HG02970 (cell line): ENCODE measurements around the gene OOSP2.
"Not testable (repeated sequence)": the region's sequence is repeated elsewhere in the genome, so short reads cannot be mapped to it uniquely, and the experiment has no call there.

Experiments used
- ATAC-seq: cut with Tn5 transposase; IDR thresholded peaks from one replicate; pipeline ENCODE4 v1.9.1; 2021; ENCODE audit warnings: mild to moderate bottlenecking, moderate library complexity, moderate number of reproducible peaks; ENCODE audit not compliant: unreplicated experiment, low FRiP score

Gene OOSP2

GRCh38 chr11:60040109-60040508, at the start of gene OOSP2:
Gene OOSP2, plus strand, starts transcription at chr11:60040409. Its CDS starts 51 bp downstream, at chr11:60040460.
- no peak for ATAC-seq

- no peak for ATAC-seq
Measured at GRCh38 chr11:59990421-59990820, 49.8 kb upstream of the OOSP2 start.

DNA sequence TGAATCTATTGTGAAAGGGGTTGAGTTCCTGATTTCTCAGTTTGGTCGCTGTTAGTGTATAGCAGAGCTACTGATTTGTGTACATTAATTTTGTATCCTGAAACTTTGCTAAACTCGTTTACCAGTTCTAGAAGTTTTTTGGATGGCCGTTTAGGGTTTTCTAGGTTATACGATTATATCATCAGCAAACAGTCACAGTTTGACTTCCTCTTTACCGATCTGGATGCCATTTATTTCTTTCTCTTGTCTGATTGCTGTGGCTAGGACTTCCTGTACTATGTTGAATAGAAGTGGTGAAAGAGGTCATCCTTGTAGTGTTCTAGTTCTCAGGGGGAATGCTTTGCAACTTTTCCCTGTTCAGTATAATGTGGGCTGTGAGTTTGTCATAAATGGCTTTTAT, 47.8 kb upstream of the OOSP2 start:
- ATAC-seq: no peak

DNA sequence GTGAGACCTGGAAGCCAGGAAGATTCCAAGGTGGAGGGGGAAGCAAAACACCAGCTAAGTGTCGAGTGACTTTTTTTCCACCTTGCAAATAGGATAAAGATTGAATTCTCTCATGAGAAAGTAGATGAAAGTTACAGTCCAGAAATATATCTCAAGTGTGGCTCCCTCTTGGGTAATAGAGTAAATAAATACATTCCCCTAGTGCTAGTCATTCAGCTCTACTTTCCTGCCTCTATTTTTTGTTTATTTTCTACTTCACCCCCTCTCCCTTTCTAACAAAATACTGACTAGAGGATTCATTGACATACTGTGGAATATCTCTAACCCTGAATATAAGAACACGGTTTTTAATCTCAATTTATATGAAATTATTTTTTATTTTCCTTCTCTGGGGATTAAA, 42.4 kb upstream of the OOSP2 start:
- no peak for ATAC-seq

DNA sequence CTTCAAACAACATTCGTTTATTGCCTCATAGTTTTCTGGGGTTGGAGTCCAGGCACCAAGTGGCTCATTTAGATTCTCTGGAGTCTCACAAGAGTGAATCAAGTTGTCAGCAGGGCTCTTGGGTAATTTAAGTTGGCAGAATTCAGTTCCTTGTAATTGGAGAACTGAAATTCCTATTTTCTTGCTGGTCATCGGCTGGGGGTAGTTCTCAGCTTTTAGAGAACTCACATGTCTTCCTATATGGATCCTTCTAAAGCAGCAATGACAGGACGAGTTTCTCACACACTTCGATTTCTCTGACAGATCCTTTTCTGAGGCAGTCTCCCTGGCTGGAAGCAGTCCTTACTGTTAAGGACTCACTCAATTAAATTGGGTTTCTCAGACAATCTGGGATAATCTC, 40.5 kb upstream of the OOSP2 start:
- no peak for ATAC-seq

GRCh38 chr11:60003729-60004128, 36.5 kb upstream of the OOSP2 start:
- no peak for ATAC-seq

GRCh38 chr11:60005360-60005759, 34.8 kb upstream of the OOSP2 start:
- no peak for ATAC-seq

GRCh38 chr11:60016881-60017280, 23.3 kb upstream of the OOSP2 start, which contains the start of gene OOSP4B:
Gene OOSP4B, plus strand, starts transcription at chr11:60017181.
- no peak for ATAC-seq

- ATAC-seq: no peak
Measured at GRCh38 chr11:60018058-60018457, 22.2 kb upstream of the OOSP2 start.

GRCh38 chr11:60020376-60020775, 19.8 kb upstream of the OOSP2 start:
- ATAC-seq: not testable (repeated sequence)

DNA sequence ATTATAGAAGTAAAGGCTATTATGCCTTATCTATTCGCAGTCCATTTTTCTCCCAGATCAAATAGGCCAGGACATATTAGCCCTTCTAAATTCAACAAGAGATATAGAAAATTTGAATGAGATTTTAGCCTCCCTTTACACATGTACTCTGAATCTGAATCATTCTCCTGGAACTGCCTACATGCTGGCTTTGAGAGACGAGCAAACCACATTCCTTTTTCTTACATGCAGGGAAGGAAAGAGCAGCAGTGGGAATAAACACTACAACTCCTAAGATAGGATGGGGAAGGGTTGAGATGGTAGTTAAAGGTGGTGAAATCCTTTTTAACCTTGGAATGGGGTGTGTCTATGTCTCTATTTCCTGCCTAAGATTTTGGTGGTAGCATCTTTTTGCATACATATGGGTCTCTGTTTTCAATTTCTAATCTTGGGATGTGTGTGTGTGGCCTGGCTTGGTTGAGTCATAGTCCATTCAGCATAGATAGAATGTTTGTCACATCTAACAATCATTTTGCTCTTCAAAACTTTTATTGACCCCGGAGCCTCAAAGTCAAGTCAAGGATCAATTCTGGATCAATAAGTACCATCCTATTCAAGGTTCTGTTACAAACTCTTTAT, 11.1 kb upstream of the OOSP2 start:
- no peak for ATAC-seq

- not testable (repeated sequence) for ATAC-seq
Measured at GRCh38 chr11:60050422-60050821, 10.2 kb downstream of the OOSP2 start.

- ATAC-seq: not testable (repeated sequence)
Measured at GRCh38 chr11:60050839-60051238, 10.6 kb downstream of the OOSP2 start.

- no peak for ATAC-seq
Measured at GRCh38 chr11:60056349-60056969, 16.2 kb downstream of the OOSP2 start, which contains the start of gene MS4A3. Gene MS4A3, plus strand, starts transcription at chr11:60056665. Its CDS starts 4,496 bp downstream, at chr11:60061161.

DNA sequence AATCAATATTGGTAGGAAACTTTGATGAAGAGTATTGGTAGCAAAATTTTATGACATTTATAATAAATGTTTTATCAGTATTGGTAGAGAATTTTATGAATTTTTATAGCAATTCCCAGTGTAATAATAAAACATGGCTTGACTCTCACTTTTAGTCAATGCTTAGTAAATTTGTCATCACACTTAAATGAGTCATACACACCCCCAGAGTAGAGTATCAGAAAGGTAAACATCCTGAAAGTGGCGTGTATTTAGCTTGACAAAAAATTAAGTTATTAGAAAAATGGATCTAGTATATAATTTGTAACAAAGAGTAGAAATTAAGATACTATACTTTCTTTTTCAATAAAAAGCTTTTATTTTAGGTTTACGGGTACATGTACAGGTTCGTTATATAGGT, 18.8 kb downstream of the OOSP2 start:
- ATAC-seq: no peak

- no peak for ATAC-seq
Measured at GRCh38 chr11:60059521-60060240, 19.5 kb downstream of the OOSP2 start.

GRCh38 chr11:60064111-60064510, 23.9 kb downstream of the OOSP2 start:
- ATAC-seq: no peak

DNA sequence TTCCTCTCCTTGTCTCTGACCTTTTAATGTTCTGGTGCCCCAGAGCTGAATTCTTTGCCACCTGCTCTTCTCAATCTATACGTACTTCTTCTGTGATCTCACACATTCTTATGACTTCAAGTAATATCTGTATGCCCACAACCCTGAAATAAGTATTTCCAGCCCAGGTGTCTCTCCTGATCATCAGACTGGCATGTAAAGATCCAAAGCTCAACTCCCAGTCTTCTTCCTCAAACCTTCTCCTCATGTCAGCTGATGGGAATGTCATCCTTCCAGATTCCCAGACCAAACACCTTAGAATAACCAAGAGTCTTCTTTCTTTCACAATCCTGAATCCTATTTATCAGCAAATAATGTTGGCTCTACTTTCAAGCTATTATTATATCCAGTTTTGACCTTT, 25.6 kb downstream of the OOSP2 start:
- ATAC-seq: no peak

DNA sequence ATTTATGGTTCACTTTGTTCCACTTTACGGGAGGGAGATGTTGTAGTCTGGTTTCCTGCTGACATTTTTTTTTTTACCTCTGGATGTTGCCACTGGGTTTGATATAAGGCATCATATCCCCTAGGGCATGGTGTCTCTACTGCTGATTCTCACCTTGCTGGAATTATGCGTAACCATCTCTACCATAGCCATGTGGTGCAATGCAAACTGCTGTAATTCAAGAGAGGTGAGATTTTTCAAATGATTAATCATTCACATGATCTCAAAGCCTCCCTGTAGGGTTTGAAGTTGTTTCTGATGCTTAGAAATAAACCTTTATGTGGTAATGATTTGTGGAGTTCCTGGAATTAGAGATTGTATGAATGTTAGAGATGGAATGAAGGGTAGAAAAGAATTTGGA, 29.2 kb downstream of the OOSP2 start:
- ATAC-seq: no peak

DNA sequence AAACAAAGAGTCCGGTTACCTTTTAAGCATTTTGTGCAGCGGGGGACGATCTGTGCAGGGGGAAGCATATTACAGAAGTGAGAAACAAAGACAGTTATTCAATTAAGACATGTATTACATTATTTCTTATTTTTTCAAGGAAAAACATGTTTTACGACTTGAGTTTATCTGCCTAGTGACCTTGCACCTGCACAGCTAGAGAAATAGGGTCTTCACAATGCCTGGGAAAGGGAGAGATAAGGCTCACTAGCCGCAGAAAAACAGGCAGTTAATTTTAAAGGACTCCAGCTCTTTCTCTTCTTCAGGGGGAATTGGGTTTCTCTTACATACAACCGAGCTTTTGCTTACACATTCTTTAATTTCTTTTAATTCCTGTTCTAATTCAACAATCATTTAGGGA, 31.4 kb downstream of the OOSP2 start:
- not testable (repeated sequence) for ATAC-seq

DNA sequence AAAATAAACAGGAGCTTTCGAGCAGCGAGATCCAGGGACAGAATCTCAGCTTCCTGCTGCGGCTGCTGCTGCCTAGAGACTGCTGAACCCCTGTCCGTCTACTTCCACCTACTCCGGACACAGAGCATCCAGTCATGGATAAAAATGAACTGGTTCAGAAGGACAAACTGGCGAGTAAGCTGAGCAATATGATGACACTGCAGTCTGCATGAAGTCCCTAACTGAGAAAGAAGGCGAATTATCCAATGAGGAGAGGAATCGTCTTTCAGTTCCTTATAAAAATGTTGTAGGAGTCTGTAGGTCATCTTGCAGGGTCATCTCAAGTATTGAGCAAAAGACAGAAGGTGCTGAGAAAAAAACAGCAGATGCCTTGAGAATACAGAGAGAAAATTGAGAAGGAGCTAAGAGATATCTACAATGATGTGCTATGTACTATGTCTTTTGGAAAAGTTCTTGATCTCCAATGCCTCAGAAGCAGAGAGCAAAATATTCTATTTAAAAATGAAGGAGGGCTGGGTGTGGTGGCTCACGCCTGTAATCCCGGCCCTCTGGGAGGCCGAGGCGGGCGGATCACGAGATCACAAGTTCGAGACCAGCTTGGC, 37.1 kb downstream of the OOSP2 start:
- no peak for ATAC-seq
